PC-9 (cell line): ENCODE data around the gene ITGAV. TPM values are rescaled to one million over a fixed set of nuclear protein-coding genes. Genes with fewer than 3 reads are reported as not detected.
A peak's percentile ranks its signal among the peaks of the same experiment; 100 is the strongest.

ENCODE experiments used
- Bru-seq: library from RNA; stranded (reverse); fragments of 400-500 nt; gene quantifications from one replicate; lab custom pipeline; 2021; lab: Mats Ljungman, UMichigan
- BruChase-seq, 2 experiments: library from RNA; stranded (reverse); fragments of 400-500 nt; gene quantifications; one replicate each; lab custom pipeline; 2021; lab: Mats Ljungman, UMichigan
- BruUV-seq: library from RNA; stranded (reverse); fragments of 400-500 nt; replicated peaks from 2 replicates; lab custom pipeline; 2021; lab: Mats Ljungman, UMichigan
- CTCF ChIA-PET: fragments of 300-600 bp; sonication (Branson Sonifier 250); formaldehyde crosslinking; loops from one replicate; lab custom pipeline; 2022; ENCODE audit warnings: antibody characterized with exemption; lab: Charles Lee
- POLR2A ChIA-PET: fragments of 300-600 bp; sonication (Branson Sonifier 250); formaldehyde crosslinking; loops from one replicate; lab custom pipeline; 2022; ENCODE audit warnings: antibody characterized with exemption; ENCODE audit not compliant: unreplicated experiment; lab: Charles Lee
- DNase-seq, 2 experiments: peaks; one replicate each; pipeline versions ENCODE4 v3.0.0 to v3.0.0-alpha.2; 2015 to 2022; ENCODE audit warnings: mixed read lengths in 1 of 2
- H2AFZ ChIP-seq: fragments of 200-600 bp; sonication (generic); 2 replicates; pipeline ENCODE4 v1.8.1; 2017; ENCODE audit warnings: antibody characterized with exemption
- H3F3A ChIP-seq: fragments of 200-600 bp; sonication (generic); 2 replicates; pipeline ENCODE4 v1.8.1; 2017; ENCODE audit warnings: antibody characterized with exemption, mild to moderate bottlenecking, low read depth; ENCODE audit not compliant: insufficient read depth
- H3K27ac ChIP-seq: fragments of 200-600 bp; sonication (generic); 2 replicates; pipeline ENCODE4 v1.6.1; 2016; ENCODE audit warnings: mixed run types
- H3K27me3 ChIP-seq: fragments of 200-600 bp; sonication (generic); 2 replicates; pipeline ENCODE4 v1.6.1; 2016; ENCODE audit warnings: low read depth, mixed run types; ENCODE audit not compliant: insufficient read depth
- H3K36me3 ChIP-seq: fragments of 200-600 bp; sonication (generic); 2 replicates; pipeline ENCODE4 v1.6.1; 2016; ENCODE audit warnings: low read depth, mixed run types
- H3K4me1 ChIP-seq: fragments of 200-600 bp; sonication (generic); replicated peaks from 2 replicates; pipeline ENCODE4 v1.6.1; 2016; ENCODE audit warnings: mixed run types; ENCODE audit not compliant: insufficient read depth
- H3K4me2 ChIP-seq: fragments of 200-600 bp; sonication (generic); 2 replicates; pipeline ENCODE4 v1.6.1; 2017; ENCODE audit warnings: mixed run types
- H3K4me3 ChIP-seq: fragments of 200-600 bp; sonication (generic); 2 replicates; pipeline ENCODE4 v1.6.1; 2016; ENCODE audit warnings: mixed run types
- H3K79me2 ChIP-seq: fragments of 200-600 bp; sonication (generic); 2 replicates; pipeline ENCODE4 v1.6.1; 2017; ENCODE audit warnings: low read depth, mixed run types
- H3K9me2 ChIP-seq: fragments of 200-600 bp; sonication (generic); 2 replicates; pipeline ENCODE4 v1.8.1; 2017; ENCODE audit warnings: mild to moderate bottlenecking; ENCODE audit not compliant: insufficient read depth
- H3K9me3 ChIP-seq: fragments of 200-600 bp; sonication (generic); 2 replicates; pipeline ENCODE4 v1.8.1; 2016; ENCODE audit warnings: low read depth; ENCODE audit not compliant: insufficient read depth
- H4K20me1 ChIP-seq: fragments of 200-600 bp; sonication (generic); 2 replicates; pipeline ENCODE4 v1.8.1; 2017; ENCODE audit not compliant: insufficient read depth
- EZH2 ChIP-seq: fragments of 200-600 bp; sonication (generic); IDR thresholded peaks from 2 replicates; pipeline ENCODE4 v1.8.0; 2017; ENCODE audit warnings: antibody characterized with exemption, low read depth
- intact Hi-C: fragments of 100-400 bp; cut with micrococcal nuclease; formaldehyde crosslinking; loops from one replicate; pipeline ENCODE4 v1.10.0; 2022; ENCODE audit not compliant: unreplicated experiment
- long read RNA-seq: library from polyadenylated mRNA; stranded (forward); transcript quantifications from one replicate; pipeline ENCODE4 v2.0.0, GENCODE V29; 2022
- total RNA-seq: library from RNA; stranded (reverse); gene quantifications from 2 replicates; pipeline ENCODE4 v1.2.3, GENCODE V29; 2021
- TF ChIP-seq, protein P1 (sequence below): fragments of 200-600 bp; sonication (generic); conservative IDR thresholded peaks from 2 replicates; pipeline ENCODE4 v1.6.1; 2017; ENCODE audit warnings: mixed run types, antibody characterized with exemption, mild to moderate bottlenecking, moderate library complexity

ITGAV gene
- total RNA-seq (25.0 and 28.0 TPM in 2 replicates), Bru-seq, nascent RNA (percentile 72 among the genes with signal in this experiment), BruChase-seq, experiment 1, labeled RNA remaining after a 2-hour chase (percentile 86 among the genes with signal in this experiment), BruChase-seq, experiment 2, labeled RNA remaining after a 6-hour chase (percentile 73 among the genes with signal in this experiment)
- long read RNA-seq, full-length matches to known transcripts, result 16 of 26 reads
- long read RNA-seq, partial matches to known transcripts, result 2 of 26 reads
- long read RNA-seq, other reads (novel, unspliced or antisense), result 8 of 26 reads

DNA sequence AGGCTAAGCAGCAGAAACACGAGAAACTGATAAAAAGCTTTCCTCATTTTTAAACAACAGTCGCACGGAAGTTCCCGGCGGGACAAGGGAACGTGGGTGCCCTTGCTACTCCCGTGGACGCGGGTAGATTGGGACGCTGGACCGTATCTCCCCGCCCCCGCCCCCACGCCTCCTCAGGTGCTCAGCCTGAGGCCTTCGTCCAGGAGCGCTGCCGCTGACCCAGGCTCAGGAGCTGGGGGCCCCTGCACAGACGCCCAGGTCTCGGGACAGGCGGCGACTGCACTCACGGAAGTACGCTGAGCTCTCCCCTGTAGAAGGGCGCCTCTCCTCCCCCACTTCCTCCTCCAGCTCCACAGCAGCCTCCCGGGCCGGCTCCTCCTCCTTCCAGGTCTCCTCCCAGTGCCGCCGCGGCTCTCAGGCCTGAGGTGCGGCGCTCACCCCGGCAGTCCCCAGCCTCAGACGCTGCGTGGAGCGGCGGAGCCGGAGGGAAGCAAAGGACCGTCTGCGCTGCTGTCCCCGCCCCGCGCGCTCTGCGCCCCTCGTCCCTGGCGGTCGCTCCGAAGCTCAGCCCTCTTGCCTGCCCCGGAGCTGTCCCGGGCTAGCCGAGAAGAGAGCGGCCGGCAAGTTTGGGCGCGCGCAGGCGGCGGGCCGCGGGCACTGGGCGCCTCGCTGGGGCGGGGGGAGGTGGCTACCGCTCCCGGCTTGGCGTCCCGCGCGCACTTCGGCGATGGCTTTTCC lies at the start of gene ITGAV:
Gene ITGAV, plus strand, starts transcription at position 445 of the 738 bp plus-strand sequence. Its CDS starts 283 bp downstream, at position 728.
- peak within 1 kb of the TSS; percentile 90 for H3K4me2 ChIP-seq
- BruUV-seq, result no TSS peak
- intact Hi-C loops, result loop anchor here (2.0 to 5.0 kb wide), 4 partner anchors 47 to 181 kb away; no protein-coding TSS in a partner anchor
- peaks cover 20% of the 10 kb centered on the region for H3K4me1 ChIP-seq
- no peaks in the 10 kb centered on the region for H3K27me3 ChIP-seq
- TF ChIP-seq, protein P1, sequence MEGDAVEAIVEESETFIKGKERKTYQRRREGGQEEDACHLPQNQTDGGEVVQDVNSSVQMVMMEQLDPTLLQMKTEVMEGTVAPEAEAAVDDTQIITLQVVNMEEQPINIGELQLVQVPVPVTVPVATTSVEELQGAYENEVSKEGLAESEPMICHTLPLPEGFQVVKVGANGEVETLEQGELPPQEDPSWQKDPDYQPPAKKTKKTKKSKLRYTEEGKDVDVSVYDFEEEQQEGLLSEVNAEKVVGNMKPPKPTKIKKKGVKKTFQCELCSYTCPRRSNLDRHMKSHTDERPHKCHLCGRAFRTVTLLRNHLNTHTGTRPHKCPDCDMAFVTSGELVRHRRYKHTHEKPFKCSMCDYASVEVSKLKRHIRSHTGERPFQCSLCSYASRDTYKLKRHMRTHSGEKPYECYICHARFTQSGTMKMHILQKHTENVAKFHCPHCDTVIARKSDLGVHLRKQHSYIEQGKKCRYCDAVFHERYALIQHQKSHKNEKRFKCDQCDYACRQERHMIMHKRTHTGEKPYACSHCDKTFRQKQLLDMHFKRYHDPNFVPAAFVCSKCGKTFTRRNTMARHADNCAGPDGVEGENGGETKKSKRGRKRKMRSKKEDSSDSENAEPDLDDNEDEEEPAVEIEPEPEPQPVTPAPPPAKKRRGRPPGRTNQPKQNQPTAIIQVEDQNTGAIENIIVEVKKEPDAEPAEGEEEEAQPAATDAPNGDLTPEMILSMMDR, result no peak
- H4K20me1 ChIP-seq, result no peaks in the 10 kb centered on the region
- ChIA-PET POLR2A (interaction anchor here (0.5 to 0.9 kb wide), 6 partner anchors 19 to 81 kb away, joined by 4 to 17 read pairs (median 7); no protein-coding TSS in a partner anchor), CTCF (no interaction called here)
- no peaks in the 10 kb centered on the region for H3K36me3 ChIP-seq
- peaks cover 27% of the 10 kb centered on the region for H3K79me2 ChIP-seq
- peaks cover 5% of the 10 kb centered on the region for H3F3A ChIP-seq
- peak; percentile 77 to 88 for DNase-seq
- peak within 1 kb of the TSS; percentile 62 for H3K4me3 ChIP-seq
- H3K9me2 ChIP-seq, result no peaks in the 10 kb centered on the region
- H2AFZ ChIP-seq, result peak within 1 kb of the TSS; percentile 83
- peak within 1 kb of the TSS; percentile 68 for H3K27ac ChIP-seq
- no peaks in the 10 kb centered on the region for H3K9me3 ChIP-seq

DNA sequence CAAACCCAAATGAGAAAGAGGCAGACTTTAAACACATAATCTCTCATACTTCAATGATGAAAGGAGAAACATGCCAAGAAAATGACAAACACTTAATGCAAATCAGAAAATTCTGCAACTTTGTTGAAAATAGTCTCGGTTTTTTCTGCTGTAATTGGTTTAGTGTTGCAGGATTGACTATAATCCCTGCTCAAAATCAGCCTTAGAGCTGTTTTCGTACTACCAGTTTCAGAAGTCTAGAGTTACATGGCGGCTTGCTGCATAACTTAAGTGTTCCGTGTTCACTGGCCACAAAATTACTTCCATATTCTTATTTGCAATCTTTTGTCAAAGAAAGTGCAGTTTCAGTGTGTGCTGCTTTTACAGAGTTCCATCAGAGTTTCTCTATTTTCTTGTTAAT lies 48.9 kb upstream of the ITGAV start:
- no TSS peak for BruUV-seq
- H3K4me1 ChIP-seq, result peaks cover 28% of the 10 kb centered on the region
- H2AFZ ChIP-seq, result no peak overlapping the region
- H3K9me2 ChIP-seq, result no peaks in the 10 kb centered on the region
- no peaks in the 10 kb centered on the region for H3K79me2 ChIP-seq
- H3F3A ChIP-seq, result peaks cover 23% of the 10 kb centered on the region
- H4K20me1 ChIP-seq, result no peaks in the 10 kb centered on the region
- no peak overlapping the region for H3K27ac ChIP-seq
- no peaks in the 10 kb centered on the region for H3K27me3 ChIP-seq
- TF ChIP-seq, protein P1, result no peak
- no peak for TF ChIP-seq EZH2
- no peaks in the 10 kb centered on the region for H3K36me3 ChIP-seq
- DNase-seq, result no peak
- intact Hi-C loops, result loop anchor here (5.0 kb wide), 1 partner anchor 51 kb away; the partner anchor contains the start of gene ITGAV
- CTCF ChIA-PET, result no interaction called here
- no peak overlapping the region for H3K4me3 ChIP-seq
- H3K9me3 ChIP-seq, result no peaks in the 10 kb centered on the region; the same call in 1 of the 2 replicates
- no peak overlapping the region for H3K4me2 ChIP-seq
- POLR2A ChIA-PET, result no interaction called here

DNA sequence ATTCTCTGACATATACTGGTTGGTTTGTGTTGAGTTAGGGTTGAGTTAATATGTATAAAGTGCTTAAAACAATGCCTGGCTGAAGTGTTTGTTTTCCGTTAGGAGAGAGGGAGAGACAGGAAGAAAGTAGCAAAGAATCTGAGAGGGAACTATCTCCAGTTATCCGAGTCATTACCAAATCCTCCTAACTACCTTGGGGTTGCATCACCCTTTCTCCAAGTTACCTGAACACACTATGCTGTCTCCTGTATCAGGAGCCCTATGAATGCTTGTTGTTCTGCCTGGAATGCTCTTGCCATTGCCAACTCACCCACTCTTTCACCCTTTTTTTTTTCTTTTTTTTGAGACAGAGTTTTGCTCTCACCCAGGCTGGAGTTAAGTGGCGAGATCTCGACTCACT lies 47.9 kb upstream of the ITGAV start:
- no peak for DNase-seq
- H2AFZ ChIP-seq, result no peak overlapping the region
- no peaks in the 10 kb centered on the region for H4K20me1 ChIP-seq
- ChIA-PET POLR2A (no interaction called here), CTCF (no interaction called here)
- no peaks in the 10 kb centered on the region for H3K79me2 ChIP-seq
- peaks cover 29% of the 10 kb centered on the region for H3K4me1 ChIP-seq
- intact Hi-C loops, result loop anchor here (5.0 kb wide), 1 partner anchor 50 kb away; the partner anchor contains the start of gene ITGAV
- no peaks in the 10 kb centered on the region for H3K9me2 ChIP-seq
- no peak overlapping the region for H3K4me2 ChIP-seq
- no peaks in the 10 kb centered on the region; the same call in 1 of the 2 replicates for H3K9me3 ChIP-seq
- TF ChIP-seq EZH2, result no peak
- TF ChIP-seq, protein P1, result no peak
- H3K4me3 ChIP-seq, result no peak overlapping the region
- peak overlapping the region; percentile 39; the same call in 1 of the 2 replicates for H3K27ac ChIP-seq
- H3K36me3 ChIP-seq, result no peaks in the 10 kb centered on the region
- no peaks in the 10 kb centered on the region for H3K27me3 ChIP-seq
- H3F3A ChIP-seq, result peaks cover 23% of the 10 kb centered on the region
- no TSS peak for BruUV-seq
